ENCODE results near the gene TESPA1. TPM values are rescaled to one million over a fixed set of nuclear protein-coding genes. Genes with fewer than 3 reads are reported as not detected.

Gene TESPA1
- total and polyA plus RNA-seq, 2 of the 8 experiments (the other 6 are each of a cell fraction or from before 2014, with no cell fraction given): not detected

- no peak for TF ChIP-seq CBX5 (IDR thresholded peaks at IDR 0.05; ENCODE audit: low read depth, low read length)
- no peak for TF ChIP-seq SIN3A (conservative IDR thresholded peaks at IDR 0.05 in 1 of 2, IDR thresholded peaks at IDR 0.05 in 1 of 2; ENCODE audit: low read depth in 1 of 2, low read length in 2 of 2)
- peak; percentile 59; the same call in 1 of the 2 replicates for TF ChIP-seq SRF (IDR thresholded peaks at IDR 0.05; ENCODE audit: low read depth, low read length)
- TF ChIP-seq BRCA1 (IDR thresholded peaks at IDR 0.05; ENCODE audit: low read depth, low read length): no peak
Observed at GRCh38 chr12:55002355-55002754, 17.8 kb upstream of the TESPA1 start.

More at GRCh38 chr12:55002355-55002754, 17.8 kb upstream of the TESPA1 start:
- H2BK20ac ChIP-seq (ENCODE audit: low read length): no peak overlapping the region
- H2BK120ac ChIP-seq (replicated peaks; ENCODE audit: low read depth, low read length): no peak overlapping the region
- no peak overlapping the region for H3K14ac ChIP-seq (ENCODE audit: insufficient read length)
- H2BK12ac ChIP-seq (ENCODE audit: low read depth, low read length): no peak overlapping the region
- H3K4me1 ChIP-seq (replicated peaks in 1 of 4; ENCODE audit: control insufficient read depth in 3 of 4, insufficient read depth in 4 of 4, low read length in 3 of 4): peaks cover 3 to 12% (median 6%) of the 10 kb centered on the region in 4 experiments; a peak in 5 of 7 replicates
- no peak overlapping the region for H2AK5ac ChIP-seq (ENCODE audit: low read depth, low read length)
- no peak overlapping the region for H3K23ac ChIP-seq (ENCODE audit: insufficient read length)
- no peak overlapping the region for H3K4me3 ChIP-seq (ENCODE audit: extremely low read depth in 1 of 4, insufficient read depth in 2 of 4, low read depth in 3 of 4, low read length in 4 of 4)
- H3K27me3 ChIP-seq (replicated peaks in 1 of 4; ENCODE audit: control insufficient read depth in 3 of 4, extremely low read depth in 1 of 4, insufficient read depth in 3 of 4, low read length in 3 of 4): no peaks in the 10 kb centered on the region
- WGBS, 2 experiments (ENCODE audit: extremely low coverage in 1 of 2, insufficient coverage in 1 of 2, insufficient read length in 1 of 2, insufficient replicate concordance in 2 of 2, low coverage in 1 of 2, low lambda C conversion rate in 2 of 2, missing lambda C conversion rate in 1 of 2): 85% methylated on average over 2 of the region's 2 CpGs; no CpG with 5 or more reads in 1 of the 2 experiments
- ChIA-PET POLR2A (ENCODE audit: partially characterized antibody) (no interaction called here), CTCF (ENCODE audit: partially characterized antibody) (interaction anchor here (1.1 to 13.9 kb wide), 4 partner anchors 9 to 406 kb away, joined by 3 to 627 read pairs (median 13); no protein-coding TSS in a partner anchor)
- no peaks in the 10 kb centered on the region for H3K79me1 ChIP-seq (ENCODE audit: low read depth, low read length)
- H3K9me3 ChIP-seq (ENCODE audit: insufficient read depth in 2 of 2, low read depth in 1 of 2, low read length in 1 of 2): no peaks in the 10 kb centered on the region
- no peak overlapping the region for H3K4ac ChIP-seq (replicated peaks; ENCODE audit: insufficient read length, low read depth, low read length)
- no peaks in the 10 kb centered on the region for H4K20me1 ChIP-seq (replicated peaks in 1 of 2; ENCODE audit: control insufficient read depth in 1 of 2, insufficient read depth in 2 of 2, low read length in 2 of 2)
- no peaks in the 10 kb centered on the region for H3K36me3 ChIP-seq (ENCODE audit: control insufficient read depth in 2 of 4, insufficient read depth in 4 of 4, low read length in 3 of 4)
- FAIRE-seq: no peak
- H2BK15ac ChIP-seq (ENCODE audit: low read length): no peak overlapping the region
- H2BK5ac ChIP-seq (ENCODE audit: low read depth, low read length): no peak overlapping the region
- no peak for DNase-seq (ENCODE audit: low read depth in 1 of 2, low spot score in 2 of 2)
- no peak overlapping the region for H4K91ac ChIP-seq (replicated peaks; ENCODE audit: insufficient read length, low read length)
- H4K5ac ChIP-seq (ENCODE audit: insufficient read length, low read depth, low read length): no peak overlapping the region
- H2AFZ ChIP-seq (ENCODE audit: low read length): no peak overlapping the region
- H3K79me2 ChIP-seq (ENCODE audit: control insufficient read depth in 1 of 2, insufficient read depth in 2 of 2, low read length in 2 of 2): no peaks in the 10 kb centered on the region
- no peak overlapping the region for H3K56ac ChIP-seq (replicated peaks; ENCODE audit: insufficient read length, low read depth, low read length)
- H3K27ac ChIP-seq (ENCODE audit: low read depth, low read length): no peak overlapping the region
- no peak overlapping the region for H3K9ac ChIP-seq (replicated peaks in 1 of 4; ENCODE audit: extremely low read depth in 1 of 4, low read depth in 3 of 4, low read length in 3 of 4)
- no peak overlapping the region for H3K18ac ChIP-seq (ENCODE audit: extremely low read depth, low read length)
- H4K8ac ChIP-seq (ENCODE audit: extremely low read depth, insufficient read depth, low read length): no peak overlapping the region
- H3K4me2 ChIP-seq (ENCODE audit: insufficient read depth in 1 of 2, low read depth in 2 of 2, low read length in 2 of 2): no peak overlapping the region
- no peaks in the 10 kb centered on the region; the same call in 1 of the 2 replicates for H3K23me2 ChIP-seq (ENCODE audit: low read depth, low read length)
